A549 (cell line): ENCODE measurements around the gene LIN37.

Experiments
- BHLHE40 ChIP-seq: IDR thresholded peaks from 2 replicates; pipeline ENCODE4 v1.6.1; 2012; ENCODE audit warnings: low read depth, low read length, inconsistent platforms
- HOXB5 ChIP-seq: fragments of 250-450 bp; sonication (Bioruptor Pico); IDR thresholded peaks from 2 replicates; pipeline ENCODE4 v1.5.0; 2020; ENCODE audit warnings: mild to moderate bottlenecking, moderate library complexity
- RFX5 ChIP-seq: fragments of 450-650 bp; IDR thresholded peaks from 2 replicates; pipeline ENCODE4 v1.7.1; 2014; ENCODE audit warnings: antibody characterized with exemption, mild to moderate bottlenecking, moderate library complexity
- TF ChIP-seq, protein P1 (sequence below): fragments of >200 bp; sonication (Bioruptor Twin); formaldehyde crosslinking; IDR thresholded peaks from 3 replicates; pipeline ENCODE4 v1.5.1; 2016

DNA sequence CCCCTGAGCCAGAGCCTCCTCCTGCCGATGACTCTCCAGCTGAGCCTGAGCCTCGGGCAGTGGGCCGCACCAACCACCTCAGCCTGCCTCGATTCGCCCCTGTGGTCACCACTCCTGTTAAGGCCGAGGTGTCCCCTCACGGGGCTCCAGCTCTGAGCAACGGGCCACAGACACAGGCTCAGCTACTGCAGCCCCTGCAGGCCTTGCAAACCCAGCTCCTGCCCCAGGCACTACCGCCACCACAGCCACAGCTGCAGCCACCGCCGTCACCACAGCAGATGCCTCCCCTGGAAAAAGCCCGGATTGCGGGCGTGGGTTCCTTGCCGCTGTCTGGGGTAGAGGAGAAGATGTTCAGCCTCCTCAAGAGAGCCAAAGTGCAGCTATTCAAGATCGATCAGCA, 27.0 kb upstream of the LIN37 start:
- no peak for TF ChIP-seq RFX5
- TF ChIP-seq, protein P1, sequence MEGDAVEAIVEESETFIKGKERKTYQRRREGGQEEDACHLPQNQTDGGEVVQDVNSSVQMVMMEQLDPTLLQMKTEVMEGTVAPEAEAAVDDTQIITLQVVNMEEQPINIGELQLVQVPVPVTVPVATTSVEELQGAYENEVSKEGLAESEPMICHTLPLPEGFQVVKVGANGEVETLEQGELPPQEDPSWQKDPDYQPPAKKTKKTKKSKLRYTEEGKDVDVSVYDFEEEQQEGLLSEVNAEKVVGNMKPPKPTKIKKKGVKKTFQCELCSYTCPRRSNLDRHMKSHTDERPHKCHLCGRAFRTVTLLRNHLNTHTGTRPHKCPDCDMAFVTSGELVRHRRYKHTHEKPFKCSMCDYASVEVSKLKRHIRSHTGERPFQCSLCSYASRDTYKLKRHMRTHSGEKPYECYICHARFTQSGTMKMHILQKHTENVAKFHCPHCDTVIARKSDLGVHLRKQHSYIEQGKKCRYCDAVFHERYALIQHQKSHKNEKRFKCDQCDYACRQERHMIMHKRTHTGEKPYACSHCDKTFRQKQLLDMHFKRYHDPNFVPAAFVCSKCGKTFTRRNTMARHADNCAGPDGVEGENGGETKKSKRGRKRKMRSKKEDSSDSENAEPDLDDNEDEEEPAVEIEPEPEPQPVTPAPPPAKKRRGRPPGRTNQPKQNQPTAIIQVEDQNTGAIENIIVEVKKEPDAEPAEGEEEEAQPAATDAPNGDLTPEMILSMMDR: no peak
- no peak for TF ChIP-seq BHLHE40
- TF ChIP-seq HOXB5: no peak
